Measurements from ENCODE around the gene MPST.

DNA sequence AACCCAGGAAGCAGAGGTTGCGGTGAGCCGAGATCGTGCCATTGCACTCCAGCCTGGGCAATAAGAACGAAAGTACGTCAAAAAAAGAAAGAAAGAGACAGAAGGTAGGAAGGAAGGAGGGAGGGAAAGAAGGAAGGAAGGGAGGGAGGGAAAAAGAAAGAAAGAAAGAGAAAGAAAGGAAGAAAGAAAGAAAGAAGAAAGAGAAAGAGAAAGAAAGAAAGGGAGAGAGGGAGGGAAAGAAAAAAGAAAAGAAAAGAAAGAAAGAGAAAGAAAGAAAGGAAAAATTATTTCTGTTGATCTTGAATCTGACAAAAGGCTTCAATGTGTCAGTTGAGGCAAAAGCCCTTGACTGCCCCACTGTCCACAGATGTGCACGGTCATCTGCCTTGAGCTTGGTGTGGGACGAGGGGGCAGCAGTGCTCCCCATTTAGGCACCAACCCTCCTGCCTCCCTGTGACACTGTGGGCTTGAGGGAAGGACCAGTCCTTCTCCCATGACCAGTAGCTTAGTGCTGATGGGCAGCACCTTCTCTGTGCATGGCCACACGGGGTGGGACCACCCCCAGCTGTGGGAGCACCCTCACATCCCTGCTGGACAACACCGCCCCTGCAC, 56.4 kb downstream of the MPST start:
- no peak for TF ChIP-seq CTCF (tag by site-specific recombination; IDR thresholded peaks at IDR 0.05)
- TF ChIP-seq, protein P1, sequence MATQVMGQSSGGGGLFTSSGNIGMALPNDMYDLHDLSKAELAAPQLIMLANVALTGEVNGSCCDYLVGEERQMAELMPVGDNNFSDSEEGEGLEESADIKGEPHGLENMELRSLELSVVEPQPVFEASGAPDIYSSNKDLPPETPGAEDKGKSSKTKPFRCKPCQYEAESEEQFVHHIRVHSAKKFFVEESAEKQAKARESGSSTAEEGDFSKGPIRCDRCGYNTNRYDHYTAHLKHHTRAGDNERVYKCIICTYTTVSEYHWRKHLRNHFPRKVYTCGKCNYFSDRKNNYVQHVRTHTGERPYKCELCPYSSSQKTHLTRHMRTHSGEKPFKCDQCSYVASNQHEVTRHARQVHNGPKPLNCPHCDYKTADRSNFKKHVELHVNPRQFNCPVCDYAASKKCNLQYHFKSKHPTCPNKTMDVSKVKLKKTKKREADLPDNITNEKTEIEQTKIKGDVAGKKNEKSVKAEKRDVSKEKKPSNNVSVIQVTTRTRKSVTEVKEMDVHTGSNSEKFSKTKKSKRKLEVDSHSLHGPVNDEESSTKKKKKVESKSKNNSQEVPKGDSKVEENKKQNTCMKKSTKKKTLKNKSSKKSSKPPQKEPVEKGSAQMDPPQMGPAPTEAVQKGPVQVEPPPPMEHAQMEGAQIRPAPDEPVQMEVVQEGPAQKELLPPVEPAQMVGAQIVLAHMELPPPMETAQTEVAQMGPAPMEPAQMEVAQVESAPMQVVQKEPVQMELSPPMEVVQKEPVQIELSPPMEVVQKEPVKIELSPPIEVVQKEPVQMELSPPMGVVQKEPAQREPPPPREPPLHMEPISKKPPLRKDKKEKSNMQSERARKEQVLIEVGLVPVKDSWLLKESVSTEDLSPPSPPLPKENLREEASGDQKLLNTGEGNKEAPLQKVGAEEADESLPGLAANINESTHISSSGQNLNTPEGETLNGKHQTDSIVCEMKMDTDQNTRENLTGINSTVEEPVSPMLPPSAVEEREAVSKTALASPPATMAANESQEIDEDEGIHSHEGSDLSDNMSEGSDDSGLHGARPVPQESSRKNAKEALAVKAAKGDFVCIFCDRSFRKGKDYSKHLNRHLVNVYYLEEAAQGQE (tag by site-specific recombination; IDR thresholded peaks at IDR 0.05) = no peak
